ENCODE data around the gene PKHD1. TPM values are rescaled to one million over a fixed set of nuclear protein-coding genes. Genes with fewer than 3 reads are reported as not detected.

PKHD1 gene
- total RNA-seq, 1 experiment from 2014 or later, result 0.43 TPM

DNA sequence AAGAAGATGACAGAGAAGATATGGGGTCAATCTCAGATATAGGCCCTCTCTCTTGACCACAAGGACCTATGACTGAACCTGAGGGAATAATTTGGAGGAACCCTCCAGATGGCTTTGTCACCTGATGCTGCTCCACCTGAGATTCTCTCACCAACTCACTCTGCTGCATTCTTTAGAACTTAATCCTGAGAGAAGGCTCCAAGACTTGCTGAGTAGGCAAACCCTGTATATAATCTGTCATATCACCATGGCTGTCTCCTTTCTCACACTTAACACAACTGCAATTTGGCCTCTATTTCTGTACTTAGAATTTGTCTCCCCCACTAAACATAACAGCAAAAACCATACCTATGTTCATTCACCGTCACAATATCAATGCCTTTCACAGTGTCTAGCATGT lies 172.3 kb downstream of the PKHD1 start:
- CTCF ChIA-PET, result no interaction called here
- H3K27ac ChIP-seq (ENCODE audit: low read depth, low read length, poor library complexity, severe bottlenecking), result no peak overlapping the region
- no peak overlapping the region for H3K4me3 ChIP-seq (ENCODE audit: low read depth, low read length, poor library complexity, severe bottlenecking)
- BruUV-seq (replicated peaks), result no TSS peak
- peaks cover 11% of the 10 kb centered on the region for H3K27me3 ChIP-seq (replicated peaks; ENCODE audit: insufficient read depth, low read depth, low read length, poor library complexity)
- TF ChIP-seq, protein P1, sequence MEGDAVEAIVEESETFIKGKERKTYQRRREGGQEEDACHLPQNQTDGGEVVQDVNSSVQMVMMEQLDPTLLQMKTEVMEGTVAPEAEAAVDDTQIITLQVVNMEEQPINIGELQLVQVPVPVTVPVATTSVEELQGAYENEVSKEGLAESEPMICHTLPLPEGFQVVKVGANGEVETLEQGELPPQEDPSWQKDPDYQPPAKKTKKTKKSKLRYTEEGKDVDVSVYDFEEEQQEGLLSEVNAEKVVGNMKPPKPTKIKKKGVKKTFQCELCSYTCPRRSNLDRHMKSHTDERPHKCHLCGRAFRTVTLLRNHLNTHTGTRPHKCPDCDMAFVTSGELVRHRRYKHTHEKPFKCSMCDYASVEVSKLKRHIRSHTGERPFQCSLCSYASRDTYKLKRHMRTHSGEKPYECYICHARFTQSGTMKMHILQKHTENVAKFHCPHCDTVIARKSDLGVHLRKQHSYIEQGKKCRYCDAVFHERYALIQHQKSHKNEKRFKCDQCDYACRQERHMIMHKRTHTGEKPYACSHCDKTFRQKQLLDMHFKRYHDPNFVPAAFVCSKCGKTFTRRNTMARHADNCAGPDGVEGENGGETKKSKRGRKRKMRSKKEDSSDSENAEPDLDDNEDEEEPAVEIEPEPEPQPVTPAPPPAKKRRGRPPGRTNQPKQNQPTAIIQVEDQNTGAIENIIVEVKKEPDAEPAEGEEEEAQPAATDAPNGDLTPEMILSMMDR (conservative IDR thresholded peaks at IDR 0.05; ENCODE audit: low read depth, low read length), result no peak
- TF ChIP-seq EZH2 (IDR thresholded peaks at IDR 0.05; ENCODE audit: borderline replicate concordance, low read depth, low read length, poor library complexity, severe bottlenecking), result no peak
- intact Hi-C loops (cut with micrococcal nuclease; ENCODE audit: unreplicated experiment), result no loop called here
- POLR2A ChIA-PET (ENCODE audit: low non-redundant PET), result no interaction called here
- no peaks in the 10 kb centered on the region for H3K9me3 ChIP-seq (ENCODE audit: low read depth, low read length, poor library complexity, severe bottlenecking)
- H3K4me1 ChIP-seq (ENCODE audit: insufficient read depth, low read length, poor library complexity, severe bottlenecking), result no peaks in the 10 kb centered on the region
- H3K36me3 ChIP-seq (ENCODE audit: insufficient read depth, low read length, poor library complexity, severe bottlenecking), result no peaks in the 10 kb centered on the region
- no peak for DNase-seq (ENCODE audit: low spot score)

DNA sequence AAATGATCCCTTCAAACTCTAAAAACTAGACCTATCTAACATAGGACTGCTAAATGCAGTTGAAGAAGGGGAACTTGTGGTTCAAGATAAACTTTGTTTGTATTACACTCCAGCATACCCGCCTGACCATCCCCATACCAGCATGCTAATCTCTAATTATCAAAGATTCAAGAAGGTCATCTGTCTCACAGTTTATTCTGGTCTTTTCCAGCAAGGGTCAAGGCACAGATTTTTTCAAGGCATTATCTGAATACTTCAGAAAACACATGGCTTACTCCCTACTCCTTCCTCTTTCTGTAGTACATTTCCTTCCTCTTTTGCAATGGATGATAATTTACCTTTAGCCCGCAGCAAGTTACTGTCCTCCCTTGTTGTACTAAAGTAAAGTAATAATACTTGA lies 174.1 kb downstream of the PKHD1 start:
- H3K27me3 ChIP-seq (replicated peaks; ENCODE audit: insufficient read depth, low read depth, low read length, poor library complexity), result peaks cover 11% of the 10 kb centered on the region
- intact Hi-C loops (cut with micrococcal nuclease; ENCODE audit: unreplicated experiment), result no loop called here
- no peak for DNase-seq (ENCODE audit: low spot score)
- H3K36me3 ChIP-seq (ENCODE audit: insufficient read depth, low read length, poor library complexity, severe bottlenecking), result no peaks in the 10 kb centered on the region
- H3K27ac ChIP-seq (ENCODE audit: low read depth, low read length, poor library complexity, severe bottlenecking), result no peak overlapping the region
- ChIA-PET POLR2A (ENCODE audit: low non-redundant PET) (no interaction called here), CTCF (no interaction called here)
- no peak overlapping the region for H3K4me3 ChIP-seq (ENCODE audit: low read depth, low read length, poor library complexity, severe bottlenecking)
- no TSS peak for BruUV-seq (replicated peaks)
- H3K4me1 ChIP-seq (ENCODE audit: insufficient read depth, low read length, poor library complexity, severe bottlenecking), result no peaks in the 10 kb centered on the region
- TF ChIP-seq EZH2 (IDR thresholded peaks at IDR 0.05; ENCODE audit: borderline replicate concordance, low read depth, low read length, poor library complexity, severe bottlenecking), result no peak
- TF ChIP-seq, protein P1 (conservative IDR thresholded peaks at IDR 0.05; ENCODE audit: low read depth, low read length), result no peak
- no peaks in the 10 kb centered on the region for H3K9me3 ChIP-seq (ENCODE audit: low read depth, low read length, poor library complexity, severe bottlenecking)

GRCh38 chr6:51910851-51911250 lies 176.6 kb downstream of the PKHD1 start:
- Histone ChIP-seq H3K36me3 (ENCODE audit: insufficient read depth, low read length, poor library complexity, severe bottlenecking) (no peaks in the 10 kb centered on the region), H3K27me3 (replicated peaks; ENCODE audit: insufficient read depth, low read depth, low read length, poor library complexity) (peaks cover 11% of the 10 kb centered on the region), H3K4me3 (ENCODE audit: low read depth, low read length, poor library complexity, severe bottlenecking) (no peak overlapping the region), H3K4me1 (ENCODE audit: insufficient read depth, low read length, poor library complexity, severe bottlenecking) (no peaks in the 10 kb centered on the region), H3K9me3 (ENCODE audit: low read depth, low read length, poor library complexity, severe bottlenecking) (no peaks in the 10 kb centered on the region), H3K27ac (ENCODE audit: low read depth, low read length, poor library complexity, severe bottlenecking) (no peak overlapping the region)
- no peak for DNase-seq (ENCODE audit: low spot score)
- intact Hi-C loops (cut with micrococcal nuclease; ENCODE audit: unreplicated experiment), result no loop called here
- ChIA-PET CTCF (no interaction called here), POLR2A (ENCODE audit: low non-redundant PET) (no interaction called here)
- BruUV-seq (replicated peaks), result no TSS peak
- TF ChIP-seq EZH2 (IDR thresholded peaks at IDR 0.05; ENCODE audit: borderline replicate concordance, low read depth, low read length, poor library complexity, severe bottlenecking), result no peak
- TF ChIP-seq, protein P1 (conservative IDR thresholded peaks at IDR 0.05; ENCODE audit: low read depth, low read length), result no peak
